Measurements from ENCODE around the gene EPN2. TPM values are rescaled to one million over a fixed set of nuclear protein-coding genes. Genes with fewer than 3 reads are reported as not detected.

EPN2 gene
- total RNA-seq, 4 donors from 2014 or later = 69.4 to 251 (median 96.3) TPM

DNA sequence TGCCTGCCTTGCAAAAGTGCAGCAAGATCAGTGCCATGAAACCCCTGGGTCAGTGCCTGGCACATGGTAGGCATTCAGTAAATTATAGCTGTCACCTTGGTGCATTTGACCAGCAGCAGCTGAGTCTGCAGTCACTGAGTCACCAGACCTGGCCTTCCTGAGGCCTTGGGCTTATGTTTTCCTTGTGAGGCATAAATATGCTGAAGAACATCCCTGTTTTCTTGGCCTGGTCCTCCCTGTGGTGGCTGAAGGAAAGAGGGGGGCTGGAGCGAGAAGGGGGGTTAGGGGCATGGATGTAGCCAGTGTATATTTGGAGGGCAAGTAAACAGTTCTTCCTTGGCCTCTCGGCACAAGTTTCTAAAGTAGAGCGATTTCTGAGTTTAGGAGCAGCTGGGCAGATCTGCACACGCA is 26.5 kb downstream of the EPN2 start:
- intact Hi-C loops (cut with DNase I; ENCODE audit: low total_unique reads) = no loop called here
- 39 to 48% methylated on average over 4 of the region's 4 CpGs for WGBS, 2 donors
- no peak for DNase-seq (ENCODE audit: low spot score in 2 of 2)
- TF ChIP-seq CTCF (IDR thresholded peaks at IDR 0.05) (no peak), POLR2A (IDR thresholded peaks at IDR 0.05) (no peak)
- H3K4me3 ChIP-seq (ENCODE audit: low read depth, poor library complexity, severe bottlenecking) = no peak overlapping the region

GRCh38 chr17:19264268-19264667 is 27.1 kb downstream of the EPN2 start:
- intact Hi-C loops (cut with DNase I; ENCODE audit: low total_unique reads) = no loop called here
- no peak for TF ChIP-seq CTCF (IDR thresholded peaks at IDR 0.05)
- no peak overlapping the region for H3K4me3 ChIP-seq (ENCODE audit: low read depth, poor library complexity, severe bottlenecking)
- DNase-seq (ENCODE audit: low spot score in 2 of 2) = no peak
- 53 to 64% methylated on average over 3 of the region's 3 CpGs for WGBS, 2 donors

GRCh38 chr17:19264681-19265080 is 27.5 kb downstream of the EPN2 start:
- WGBS, 2 donors = 42 to 48% methylated on average over 6 of the region's 6 CpGs
- intact Hi-C loops (cut with DNase I; ENCODE audit: low total_unique reads) = no loop called here
- DNase-seq (ENCODE audit: low spot score in 2 of 2) = no peak

DNA sequence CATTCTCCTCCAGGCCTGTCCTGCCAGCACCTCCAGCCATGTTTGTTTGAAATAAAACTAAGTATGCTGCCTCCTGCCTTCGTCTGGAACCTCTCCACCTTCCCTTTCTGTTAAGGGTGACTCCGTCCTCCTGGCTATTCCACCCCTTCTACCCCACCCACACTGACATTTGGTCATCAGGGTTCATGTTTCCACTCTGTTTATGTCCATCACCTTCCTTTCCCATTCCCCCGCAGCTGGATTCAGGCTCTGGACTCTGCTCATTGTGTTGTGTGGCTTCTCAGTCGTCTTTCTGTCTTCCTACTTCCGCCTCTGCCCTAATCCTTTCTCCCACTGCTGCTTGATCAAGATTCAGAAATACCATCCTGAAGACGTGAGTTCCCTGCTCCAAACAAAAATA is 28.6 kb downstream of the EPN2 start:
- WGBS, 2 donors = 85 to 87% methylated on average over 6 of the region's 6 CpGs
- TF ChIP-seq CTCF (IDR thresholded peaks at IDR 0.05) = no peak
- intact Hi-C loops (cut with DNase I; ENCODE audit: low total_unique reads) = no loop called here
- no peak for DNase-seq (ENCODE audit: low spot score in 2 of 2)
- H3K4me3 ChIP-seq (ENCODE audit: low read depth, poor library complexity, severe bottlenecking) = no peak overlapping the region

More at GRCh38 chr17:19264681-19265080, 27.5 kb downstream of the EPN2 start:
- TF ChIP-seq CTCF (IDR thresholded peaks at IDR 0.05) (no peak), POLR2A (IDR thresholded peaks at IDR 0.05) (no peak)
- no peak overlapping the region for H3K4me3 ChIP-seq (ENCODE audit: low read depth, poor library complexity, severe bottlenecking)

DNA sequence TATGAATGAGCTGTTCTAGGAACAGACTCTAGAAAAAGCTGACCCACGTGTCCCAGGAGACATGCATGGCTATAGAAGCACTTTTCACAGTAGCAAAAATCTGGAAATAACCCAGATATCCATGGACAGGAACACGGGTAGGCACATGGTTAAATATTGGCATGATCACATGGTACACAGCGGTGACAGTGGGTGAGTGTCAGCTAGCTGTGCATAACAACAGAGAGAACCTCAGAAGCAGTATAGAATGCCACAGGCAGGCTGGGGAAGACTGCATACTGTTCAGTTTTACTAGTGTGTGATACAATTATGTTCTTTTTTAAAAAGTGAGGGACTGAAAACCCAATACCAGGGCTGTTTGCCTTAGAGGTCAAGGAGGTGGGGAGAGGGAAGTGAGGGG is 31.4 kb downstream of the EPN2 start:
- WGBS, 2 donors = 44 to 54% methylated on average over 3 of the region's 3 CpGs
- no peak for DNase-seq (ENCODE audit: low spot score in 2 of 2)
- intact Hi-C loops (cut with DNase I; ENCODE audit: low total_unique reads) = no loop called here
- TF ChIP-seq POLR2A (IDR thresholded peaks at IDR 0.05) = no peak
- no peak for TF ChIP-seq CTCF (IDR thresholded peaks at IDR 0.05)
- no peak overlapping the region for H3K4me3 ChIP-seq (ENCODE audit: low read depth, poor library complexity, severe bottlenecking)

DNA sequence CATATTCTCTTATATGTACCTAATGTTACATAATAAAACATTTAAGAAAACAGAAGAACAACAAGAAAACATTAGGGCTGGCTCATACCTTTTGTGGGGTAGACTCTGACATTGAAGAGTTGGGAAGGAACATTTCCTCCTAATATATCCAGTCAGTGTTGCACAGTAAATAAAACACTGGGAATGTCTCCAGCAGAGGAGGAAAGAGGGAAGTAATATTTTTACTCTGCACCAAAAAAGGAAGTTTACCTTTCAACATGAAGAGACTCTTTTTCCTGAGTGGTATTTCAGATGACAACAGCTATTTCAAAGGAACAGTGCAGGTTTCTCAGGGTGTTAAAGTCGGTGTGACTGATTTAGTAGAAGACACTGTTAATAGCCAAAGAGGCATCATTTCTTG is 31.9 kb downstream of the EPN2 start:
- DNase-seq (ENCODE audit: low spot score in 2 of 2) = no peak
- H3K4me3 ChIP-seq (ENCODE audit: low read depth, poor library complexity, severe bottlenecking) = no peak overlapping the region
- WGBS, 2 donors = 30 to 53% methylated on average over 1 of the region's 1 CpG
- intact Hi-C loops (cut with DNase I; ENCODE audit: low total_unique reads) = no loop called here
- TF ChIP-seq POLR2A (IDR thresholded peaks at IDR 0.05) (no peak), CTCF (IDR thresholded peaks at IDR 0.05) (no peak)
